ENCODE measurements around the gene PHOSPHO1.

- TF ChIP-seq MAX (IDR thresholded peaks at IDR 0.05; ENCODE audit: low read depth, low read length) (no peak), CTCF (IDR thresholded peaks at IDR 0.05; ENCODE audit: low read depth, low read length) (no peak), POLR2A (IDR thresholded peaks at IDR 0.05; ENCODE audit: extremely low read depth, insufficient read length) (no peak), MYC (IDR thresholded peaks at IDR 0.05; ENCODE audit: low read depth, low read length) (no peak)
Measured at GRCh38 chr17:49218941-49219913, 11.4 kb downstream of the PHOSPHO1 start.

Measured in NB4 (cell line).